GM18520 (cell line): ENCODE data around the gene CAMK2B.

Experiments used
- ATAC-seq: cut with Tn5 transposase; IDR thresholded peaks from one replicate; pipeline ENCODE4 v1.9.1; 2021; ENCODE audit not compliant: unreplicated experiment

CAMK2B gene

GRCh38 chr7:44330331-44330730, 4.9 kb upstream of the CAMK2B start:
- no peak for ATAC-seq

DNA sequence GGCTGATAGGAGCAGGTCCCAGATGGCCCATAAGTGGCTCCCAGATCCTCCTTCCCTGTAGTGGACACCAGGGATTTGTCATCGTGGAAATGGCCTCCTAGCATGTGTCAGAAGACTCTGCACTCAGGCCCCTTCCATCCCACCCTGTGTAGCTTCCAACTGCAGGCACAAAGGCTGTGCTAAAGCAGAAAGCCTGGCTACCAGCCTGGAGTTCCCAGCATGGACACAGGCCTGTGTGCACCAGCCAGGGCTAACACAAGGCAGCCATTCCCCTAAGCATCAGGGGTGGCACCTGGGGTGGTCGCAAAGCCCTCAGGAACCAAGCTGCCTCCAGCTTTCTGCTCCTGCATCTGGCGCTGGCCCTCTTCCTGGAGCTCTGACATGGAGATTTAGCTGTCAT, 4.5 kb upstream of the CAMK2B start:
- ATAC-seq, result no peak

DNA sequence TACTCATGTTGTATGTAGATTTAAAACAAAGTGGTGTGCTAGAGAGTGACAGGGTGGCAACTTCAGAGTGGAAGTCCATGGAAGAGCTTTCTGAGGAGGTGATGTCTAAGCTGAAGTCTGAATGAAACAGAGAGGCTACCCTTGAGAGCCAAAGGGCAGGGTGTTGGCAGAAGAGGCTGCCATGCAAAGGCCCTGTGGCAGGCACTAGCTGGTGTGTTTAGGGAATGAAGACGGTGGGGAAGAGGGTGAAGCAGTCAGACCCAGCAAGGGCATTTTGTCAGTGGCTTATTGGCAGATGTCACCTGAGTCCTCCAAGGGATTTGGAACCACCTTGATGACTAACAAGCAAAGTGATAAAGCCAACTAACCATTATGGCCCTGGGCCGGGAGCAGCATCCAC, 3.7 kb upstream of the CAMK2B start:
- ATAC-seq, result no peak

GRCh38 chr7:44327981-44328380, 2.6 kb upstream of the CAMK2B start:
- no peak for ATAC-seq

DNA sequence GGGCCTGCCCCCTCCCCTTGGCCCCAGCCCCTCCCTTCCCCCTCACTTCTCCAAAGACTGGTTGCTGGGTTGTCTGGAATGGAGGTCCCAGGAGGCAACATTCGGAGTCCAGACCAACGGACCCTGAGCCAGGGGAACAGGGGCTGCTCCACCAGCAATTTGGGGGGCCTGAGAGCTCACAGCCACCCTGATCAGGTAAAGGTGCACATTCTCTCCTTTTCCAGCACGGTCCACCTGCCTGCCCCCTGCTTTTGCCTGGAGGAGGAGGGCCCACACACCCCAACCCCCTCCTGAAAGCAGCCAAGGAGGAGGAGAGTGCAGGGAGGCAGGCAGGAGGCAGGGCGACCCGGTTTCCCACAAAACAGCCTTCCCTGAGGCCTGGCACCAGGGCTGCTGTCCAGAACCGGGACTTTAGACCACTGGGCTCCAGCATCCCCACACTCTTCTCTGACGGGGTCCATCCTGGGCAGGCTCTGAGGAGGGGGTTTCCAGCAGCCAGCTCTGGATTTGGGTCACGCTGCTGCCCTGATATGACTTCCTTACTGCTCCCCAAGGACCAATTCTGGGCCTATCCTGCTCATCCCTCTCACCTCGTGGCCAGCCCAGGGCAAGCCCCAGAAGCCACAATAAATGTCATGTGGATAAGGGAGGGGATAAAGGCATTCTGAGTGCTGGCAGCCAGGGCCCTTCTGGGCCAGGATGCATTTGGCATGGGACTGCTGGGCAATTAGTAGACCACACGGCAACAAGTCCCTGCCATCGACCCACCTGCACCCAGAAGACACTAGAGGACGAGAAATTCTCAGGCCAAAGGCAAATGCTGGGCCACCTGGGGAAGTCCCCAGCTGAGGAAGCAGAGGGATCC, 1.1 kb upstream of the CAMK2B start:
- ATAC-seq, result no peak

DNA sequence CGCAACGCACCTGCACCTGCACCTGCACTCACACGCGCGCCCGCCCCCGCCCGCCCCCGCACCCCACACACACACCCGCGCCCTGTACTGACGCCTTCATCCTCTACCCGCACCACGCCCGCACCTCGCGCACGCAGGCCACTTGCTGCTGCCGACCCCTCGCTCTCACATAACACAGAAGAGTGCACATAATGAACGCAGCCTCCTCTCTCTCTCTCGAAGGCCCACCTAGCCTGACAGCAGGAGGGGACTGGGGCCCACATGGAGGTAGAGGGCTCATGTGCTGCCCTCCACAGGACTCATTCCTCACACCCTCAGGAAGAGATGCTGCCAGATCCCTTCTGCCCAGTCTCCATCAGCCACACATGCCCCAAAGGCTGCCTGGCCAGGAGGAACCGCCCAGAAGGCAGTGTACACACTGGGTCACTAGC, 432 bp upstream of the CAMK2B start:
- no peak for ATAC-seq

- no peak for ATAC-seq
Observed at GRCh38 chr7:44324481-44325200, 753 bp downstream of the CAMK2B start.

DNA sequence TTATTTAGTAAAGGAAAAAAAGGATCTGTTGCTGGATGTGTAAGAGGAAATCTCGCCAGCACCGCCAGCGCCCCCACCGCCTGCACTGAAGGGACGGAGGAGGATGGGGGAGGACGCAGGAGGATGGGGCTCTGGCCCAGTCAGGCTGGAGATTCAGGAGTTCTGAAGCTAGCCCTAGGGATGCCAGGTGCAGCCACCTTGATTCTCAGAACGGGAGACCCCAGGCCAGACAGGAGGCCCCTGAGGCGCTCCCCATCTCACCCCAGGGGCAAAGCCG, 1.3 kb downstream of the CAMK2B start:
- ATAC-seq, result no peak

- no peak for ATAC-seq
Observed at GRCh38 chr7:44323381-44324203, 1.8 kb downstream of the CAMK2B start.

GRCh38 chr7:44322631-44323363, 2.6 kb downstream of the CAMK2B start:
- ATAC-seq, result no peak

DNA sequence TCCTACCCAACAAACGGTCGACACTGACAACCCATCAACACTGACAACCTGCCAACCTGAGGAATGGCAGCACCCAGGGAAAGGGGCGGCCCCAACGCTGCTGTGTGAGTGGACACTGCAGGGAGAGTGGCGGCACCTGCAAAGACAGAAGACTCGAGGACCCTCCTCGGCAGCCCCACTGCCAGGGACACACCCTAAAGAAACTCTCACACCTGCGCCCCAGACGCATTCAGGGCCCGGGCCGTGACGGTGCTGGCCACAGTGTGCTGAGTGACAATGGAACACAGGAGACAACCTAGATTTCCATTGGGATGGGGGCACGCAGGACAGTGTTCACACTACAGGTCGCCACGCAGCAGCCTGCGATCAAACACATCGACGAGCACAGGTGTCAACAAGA, 3.6 kb downstream of the CAMK2B start:
- no peak for ATAC-seq

DNA sequence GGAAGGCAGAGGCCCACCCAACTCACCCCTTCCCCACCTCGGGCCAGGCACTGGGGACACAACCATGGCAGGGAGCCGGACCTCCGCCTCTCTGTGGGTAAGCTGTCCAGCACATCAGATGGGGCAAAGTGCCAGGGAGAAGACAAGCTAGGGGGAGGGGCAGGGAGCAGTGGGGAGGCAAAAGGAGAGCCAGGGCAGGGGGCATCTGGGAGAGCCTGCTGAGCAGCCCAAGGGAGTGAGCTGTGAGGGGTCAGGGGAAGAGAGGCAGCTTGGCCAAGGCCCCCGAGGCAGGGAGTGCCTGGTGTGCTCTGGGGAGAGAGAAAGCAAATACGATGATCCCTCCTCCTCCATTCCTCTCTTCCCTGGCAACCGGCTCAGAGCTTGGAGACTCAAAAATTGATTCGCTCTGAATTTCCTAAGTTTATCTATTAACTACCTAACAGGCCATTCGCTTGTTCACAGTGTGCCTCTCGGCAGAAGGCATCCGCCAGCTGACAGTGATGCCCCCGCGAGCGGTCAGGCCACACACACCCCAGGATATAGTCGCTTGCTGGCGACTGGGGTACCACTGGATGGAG, 4.5 kb downstream of the CAMK2B start:
- no peak for ATAC-seq

DNA sequence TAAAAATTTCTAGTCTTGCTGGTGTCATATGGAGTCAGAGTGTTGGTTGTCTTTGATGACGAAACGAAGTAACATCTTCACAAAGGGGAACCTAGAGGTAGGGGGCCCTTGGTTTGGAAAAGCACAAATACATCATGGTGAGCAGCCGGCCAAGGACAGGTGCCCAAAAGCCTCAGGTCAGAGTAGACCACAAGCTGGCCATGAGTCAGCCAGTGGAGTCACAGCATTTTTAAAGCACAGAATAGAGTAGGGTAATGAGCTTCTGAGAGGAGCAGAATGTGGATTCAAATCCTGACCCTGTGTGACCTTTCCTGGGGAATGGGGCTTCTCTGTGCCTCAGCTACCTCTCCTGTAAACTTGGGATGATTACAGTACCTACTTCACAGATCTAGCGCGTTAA, 5.3 kb downstream of the CAMK2B start:
- no peak for ATAC-seq

DNA sequence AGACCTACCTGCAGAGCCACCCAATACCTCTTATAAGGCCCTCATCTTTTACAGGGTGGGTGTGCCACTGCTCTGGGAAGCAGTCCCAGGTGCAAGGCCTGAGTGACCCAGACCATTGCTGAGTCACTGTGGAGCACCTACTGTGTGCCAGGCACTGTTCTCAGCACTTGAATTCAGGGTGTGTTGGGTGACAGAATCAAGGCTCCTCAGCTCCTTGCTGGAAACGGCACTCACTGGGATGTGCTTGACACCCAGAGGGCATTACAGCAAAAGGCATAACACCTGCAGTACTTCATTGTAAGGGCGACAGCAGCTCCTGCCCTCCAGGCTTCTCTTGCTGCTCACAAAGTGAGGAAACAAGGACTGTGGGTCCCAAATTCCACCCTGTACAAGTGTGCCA, 7.1 kb downstream of the CAMK2B start:
- ATAC-seq, result no peak

DNA sequence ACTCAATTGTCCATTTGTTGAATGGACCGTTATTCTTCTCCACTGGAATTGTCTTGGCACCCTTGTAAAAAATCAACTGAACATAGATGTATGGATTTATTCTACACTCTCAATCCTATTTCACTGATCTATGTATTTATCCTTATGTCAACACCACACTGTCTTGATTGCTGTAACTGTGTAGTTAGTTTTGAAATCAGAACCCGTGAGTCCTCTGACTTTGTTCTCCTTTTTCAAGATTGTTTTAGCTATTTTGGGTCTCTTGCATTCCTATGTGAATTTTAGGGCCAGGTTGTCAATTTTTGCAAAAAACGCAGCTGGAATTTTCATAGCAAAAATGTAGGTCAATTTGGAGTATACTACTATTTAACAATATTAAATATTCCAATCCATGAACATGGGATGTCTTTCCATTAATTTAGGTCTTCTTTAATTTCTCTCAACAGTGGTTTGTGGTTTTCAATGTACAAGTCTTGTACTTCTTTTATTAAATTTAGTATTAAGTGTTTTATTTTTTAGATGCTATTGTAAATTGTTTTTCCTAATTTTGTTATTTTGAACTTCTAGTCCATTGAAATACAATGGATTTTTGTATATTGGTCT, 10.0 kb downstream of the CAMK2B start:
- no peak for ATAC-seq

DNA sequence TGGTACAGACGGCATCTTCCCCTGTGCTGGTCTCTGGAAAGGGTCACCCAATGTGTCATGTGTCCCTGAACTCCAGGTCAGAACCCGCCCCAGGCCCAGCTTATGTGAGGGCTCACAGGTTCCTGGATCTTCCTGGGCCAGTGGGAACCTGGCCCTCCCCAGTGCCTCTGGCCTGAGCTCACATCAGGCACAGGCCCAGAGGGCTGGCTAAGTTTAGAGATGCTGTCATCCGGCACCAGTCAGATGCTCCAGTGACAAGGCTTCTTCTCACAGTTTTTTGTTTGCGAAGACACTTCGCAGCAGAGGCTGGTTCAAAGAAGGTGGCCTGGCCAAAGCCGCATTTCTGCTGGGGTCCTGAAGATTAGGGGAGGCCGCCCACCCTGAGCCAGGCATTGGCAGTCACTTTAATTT, 11.8 kb downstream of the CAMK2B start:
- no peak for ATAC-seq

DNA sequence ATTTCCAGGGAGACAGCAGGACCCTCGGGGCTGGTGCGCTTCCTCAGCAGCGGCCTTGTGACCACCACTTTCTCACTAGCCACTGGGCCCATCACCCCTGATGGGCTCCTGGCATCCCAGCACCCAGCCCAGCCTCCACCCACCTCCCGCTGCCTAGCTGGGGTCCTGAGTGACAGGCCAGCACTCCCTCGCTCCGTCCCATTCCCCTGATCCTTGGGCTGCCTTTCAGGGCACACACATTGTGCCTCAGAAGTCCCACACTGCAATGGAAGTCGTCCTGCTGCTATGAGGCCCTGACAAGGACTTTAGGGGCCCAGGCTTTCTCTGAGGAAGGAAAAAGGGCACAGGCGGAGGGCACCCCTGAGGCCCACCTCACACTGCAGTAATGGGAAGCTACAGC, 12.4 kb downstream of the CAMK2B start:
- no peak for ATAC-seq

DNA sequence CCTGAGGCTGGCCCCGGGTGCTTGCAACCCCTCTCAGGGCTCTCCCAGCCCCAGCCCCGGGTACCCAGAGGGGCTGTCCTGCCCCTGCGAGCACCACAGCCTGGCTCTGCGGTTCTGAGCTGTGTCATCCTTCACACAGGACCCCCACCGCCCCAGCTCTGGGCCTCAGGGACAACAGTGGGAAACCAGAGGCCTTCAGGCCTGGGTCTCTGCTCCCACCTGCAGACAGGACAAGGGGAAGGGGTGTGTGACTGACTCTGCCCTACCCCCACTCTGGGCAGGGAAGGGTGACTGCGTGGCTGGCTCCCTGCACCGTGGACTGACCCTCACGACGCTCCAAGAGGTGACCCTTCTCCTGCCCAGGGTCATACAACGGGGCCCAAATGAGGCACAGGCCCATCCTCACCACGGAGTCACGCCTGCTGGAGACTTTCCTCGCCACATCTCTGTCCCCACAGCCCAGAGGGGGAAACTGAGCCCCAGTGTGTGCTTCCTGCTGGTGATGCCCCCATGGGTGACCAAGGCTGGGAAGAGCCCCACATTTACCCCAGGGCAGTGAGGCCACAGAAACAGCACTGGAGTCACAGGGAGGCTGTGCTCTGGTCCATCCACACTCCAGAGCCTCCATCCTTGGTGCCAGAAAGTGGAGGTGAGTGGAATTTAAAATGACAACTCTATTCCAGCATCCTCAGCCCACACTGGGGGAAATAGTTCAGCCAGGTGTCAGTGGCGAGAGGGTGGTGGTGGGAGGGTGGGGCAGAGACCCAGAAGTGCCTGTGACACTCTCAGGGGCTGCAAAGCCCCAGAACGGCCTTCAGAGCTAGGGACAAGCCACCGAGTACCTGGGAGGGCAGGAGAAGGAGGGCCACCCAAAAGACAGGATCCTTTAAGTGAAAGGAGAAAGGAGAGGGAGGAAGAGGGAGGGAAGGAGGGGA, 13.6 kb downstream of the CAMK2B start:
- ATAC-seq, result no peak

DNA sequence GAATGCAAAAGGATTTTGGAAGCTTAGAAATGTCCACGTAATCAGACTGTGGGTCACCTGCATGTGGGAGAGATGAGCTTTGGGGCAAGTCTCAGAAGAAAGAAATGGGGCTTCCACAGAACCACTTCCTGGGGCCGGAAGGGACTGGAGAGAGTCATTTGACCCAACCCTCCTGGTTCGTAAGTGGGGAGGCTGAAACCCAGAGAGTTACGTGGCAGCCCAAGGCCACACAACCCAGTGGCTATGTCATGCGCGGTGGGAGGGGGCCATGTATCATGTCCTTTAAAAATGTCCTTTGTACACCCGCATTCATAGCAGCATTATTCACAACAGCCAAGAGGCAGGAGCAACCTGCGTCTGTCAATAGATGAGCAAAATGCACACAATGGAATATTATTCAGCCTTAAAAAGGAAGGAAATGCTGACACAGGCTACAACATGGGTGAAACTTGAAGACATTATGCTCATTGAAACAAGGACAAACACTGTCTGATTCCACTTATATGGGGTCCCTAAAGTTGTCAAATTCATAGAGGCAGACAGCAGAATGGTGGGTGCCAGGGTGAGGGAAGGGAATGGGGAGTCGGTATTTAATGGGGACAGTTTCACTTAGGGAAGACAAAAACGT, 15.1 kb downstream of the CAMK2B start:
- no peak for ATAC-seq
